Endothelial cell of umbilical vein (primary cell): ENCODE measurements around the gene HK1. TPM values are rescaled to one million over a fixed set of nuclear protein-coding genes. Genes with fewer than 3 reads are reported as not detected.

Source experiments
- BruUV-seq: library from RNA; stranded (reverse); fragments of 400-500 nt; replicated peaks from 2 replicates; lab custom pipeline; 2021; lab: Mats Ljungman, UMichigan
- CTCF ChIA-PET: fragments of 300-600, 350-600 bp; sonication (Branson Sonifier 250); formaldehyde crosslinking; loops from one replicate; lab custom pipeline; 2021; ENCODE audit warnings: antibody characterized with exemption, inconsistent platforms; lab: Charles Lee
- POLR2A ChIA-PET: fragments of 300-600, 350-600 bp; sonication (Branson Sonifier 250); formaldehyde crosslinking; loops from one replicate; lab custom pipeline; 2021; ENCODE audit warnings: antibody characterized with exemption, inconsistent platforms; lab: Charles Lee
- DNase-seq: peaks from one replicate; pipeline ENCODE4 v3.0.0-alpha.2; 2011; ENCODE audit warnings: low read depth, low spot score
- FAIRE-seq: peaks from 2 replicates; lab custom pipeline; 2011; peaks lifted over from hg19 to GRCh38; lab: Jason Lieb, UNC
- H2AFZ ChIP-seq: 2 replicates; pipeline ENCODE4 v1.6.0; 2012; ENCODE audit warnings: low read depth, low read length, control low read depth, inconsistent platforms
- H3K27ac ChIP-seq: 2 replicates; pipeline ENCODE4 v1.5.1; 2011; ENCODE audit warnings: low read depth, mild to moderate bottlenecking, control low read depth, low read length, moderate library complexity; ENCODE audit not compliant: insufficient read depth
- H3K27me3 ChIP-seq, 2 experiments: 2 replicates each; pipeline versions ENCODE4 v1.6.0 to v1.6.1; 2011; ENCODE audit warnings: low read length in 2 of 2, mixed read lengths in 1 of 2; ENCODE audit not compliant: control insufficient read depth in 2 of 2, insufficient read depth in 2 of 2
- H3K36me3 ChIP-seq, 2 experiments: 2 replicates in 1 of 2; 3 replicates in 1 of 2; pipeline ENCODE4 v1.5.1; 2011; ENCODE audit warnings: low read length in 2 of 2, mild to moderate bottlenecking in 1 of 2, moderate library complexity in 1 of 2; ENCODE audit not compliant: control insufficient read depth in 2 of 2, insufficient read depth in 2 of 2; ENCODE audit errors: extremely low read depth in 1 of 2
- H3K4me1 ChIP-seq: 3 replicates; pipeline ENCODE4 v1.5.1; 2011; ENCODE audit warnings: mild to moderate bottlenecking, low read length; ENCODE audit not compliant: control insufficient read depth, insufficient read depth; ENCODE audit errors: extremely low read depth
- H3K4me2 ChIP-seq: 2 replicates; pipeline ENCODE4 v1.6.1; 2011; ENCODE audit warnings: low read length, control low read depth, mixed read lengths; ENCODE audit not compliant: insufficient read depth
- H3K4me3 ChIP-seq, 3 experiments: fragments of 200-600 bp in 1 of 3; sonication (generic), shearing (Covaris generic) in 1 of 3; replicated peaks in 1 of 3; 2 replicates each; pipeline ENCODE4 v1.5.1; 2011 to 2016; ENCODE audit warnings: control low read depth in 3 of 3, low read length in 3 of 3, mild to moderate bottlenecking in 2 of 3, inconsistent platforms in 1 of 3, low read depth in 1 of 3, moderate library complexity in 1 of 3; ENCODE audit not compliant: insufficient read depth in 1 of 3
- H3K79me2 ChIP-seq: 2 replicates; pipeline ENCODE4 v1.6.0; 2012; ENCODE audit warnings: low read length, inconsistent platforms; ENCODE audit not compliant: control insufficient read depth, insufficient read depth
- H3K9ac ChIP-seq: replicated peaks from 2 replicates; pipeline ENCODE3; 2011; ENCODE audit warnings: low read length, control low read depth; ENCODE audit not compliant: insufficient read depth; ENCODE audit errors: extremely low read depth
- H3K9me1 ChIP-seq: replicated peaks from 3 replicates; pipeline ENCODE4 v1.6.0; 2011; ENCODE audit warnings: mild to moderate bottlenecking, low read length; ENCODE audit not compliant: control insufficient read depth, insufficient read depth; ENCODE audit errors: extremely low read depth
- H3K9me3 ChIP-seq: replicated peaks from 2 replicates; pipeline ENCODE4 v1.5.1; 2012; ENCODE audit warnings: low read length, inconsistent platforms; ENCODE audit not compliant: control insufficient read depth, insufficient read depth
- H4K20me1 ChIP-seq: replicated peaks from 2 replicates; pipeline ENCODE3; 2011; ENCODE audit warnings: mild to moderate bottlenecking, low read length; ENCODE audit not compliant: control insufficient read depth, insufficient read depth; ENCODE audit errors: extremely low read depth
- CTCF ChIP-seq, 2 donors: IDR thresholded peaks; 1 replicate in 1 of 2; 2 replicates in 1 of 2; pipeline ENCODE4 v1.5.1; 2011; ENCODE audit warnings: low read length in 2 of 2, mild to moderate bottlenecking in 2 of 2, moderate library complexity in 2 of 2, control low read depth in 1 of 2, inconsistent platforms in 1 of 2, low read depth in 1 of 2; ENCODE audit not compliant: insufficient read depth in 1 of 2; ENCODE audit errors: extremely low read depth in 1 of 2
- EZH2 ChIP-seq: IDR thresholded peaks from 2 replicates; pipeline ENCODE4 v1.6.1; 2012; ENCODE audit warnings: borderline replicate concordance, low read depth, mild to moderate bottlenecking, moderate library complexity, low read length, inconsistent platforms; ENCODE audit not compliant: severe bottlenecking
- FOS ChIP-seq: IDR thresholded peaks from 2 replicates; pipeline ENCODE4 v1.6.1; 2011; ENCODE audit warnings: mild to moderate bottlenecking, low read length, moderate library complexity, borderline replicate concordance; ENCODE audit not compliant: insufficient read depth
- GATA2 ChIP-seq: IDR thresholded peaks from 2 replicates; pipeline ENCODE4 v1.7.0; 2011; ENCODE audit warnings: low read depth, mild to moderate bottlenecking, moderate library complexity, mixed read lengths, low read length; ENCODE audit not compliant: insufficient read length, insufficient read depth
- MYC ChIP-seq: IDR thresholded peaks from one replicate; pipeline ENCODE4 v1.6.1; 2011; ENCODE audit warnings: mild to moderate bottlenecking, low read depth, low read length
- dilution Hi-C: fragments of 300-500 bp; cut with MboI; formaldehyde crosslinking; loops from one replicate; pipeline ENCODE4 v1.15.0; 2019; ENCODE audit warnings: low sequenced_read_pairs; ENCODE audit not compliant: extremely low pct_ligation_motif_present
- intact Hi-C: fragments of 100-400 bp; cut with micrococcal nuclease; formaldehyde crosslinking; loops from one replicate; pipeline ENCODE4 v1.10.0; 2022
- polyA plus RNA-seq, 4 experiments: library from polyadenylated mRNA; depleted of rRNA in 3 of 4; stranded (reverse) in 3 of 4; unstranded in 1 of 4; fragments of >200 nt; gene quantifications; 2 replicates each; pipeline versions ENCODE4 v1.2.1 to v1.2.3, GENCODE V29; 2011 to 2012; ENCODE audit warnings: missing spikeins in 1 of 4
- total RNA-seq: library from RNA; stranded (reverse); gene quantifications from 2 replicates; pipeline ENCODE4 v1.2.3, GENCODE V29; 2021

Gene HK1
- total and polyA plus RNA-seq, 2 donors (not counting 3 experiments of a cell fraction or from before 2014, with no cell fraction given) = 50.8 to 121 TPM

GRCh38 chr10:69290993-69291392, 12.7 kb downstream of the HK1 start:
- TF ChIP-seq GATA2 (no peak), CTCF (IDR thresholded peaks at IDR 0.05; ENCODE audit: extremely low read depth in 1 of 2, insufficient read depth in 1 of 2, low read depth in 1 of 2, low read length in 2 of 2) (no peak), MYC (no peak), FOS (no peak)
- Histone ChIP-seq H3K9ac (no peak overlapping the region), H3K4me2 (no peak overlapping the region), H3K4me3 (no peak overlapping the region), H3K9me3 (no peaks in the 10 kb centered on the region), H3K27me3 (peaks cover 7 to 9% of the 10 kb centered on the region in 2 experiments), H3K36me3 (no peaks in the 10 kb centered on the region), H4K20me1 (no peaks in the 10 kb centered on the region), H2AFZ (no peak overlapping the region), H3K9me1 (no peaks in the 10 kb centered on the region), H3K79me2 (no peaks in the 10 kb centered on the region), H3K27ac (no peak overlapping the region), H3K4me1 (no peaks in the 10 kb centered on the region)
- FAIRE-seq (no peak), DNase-seq (no peak)
- ChIA-PET CTCF (interaction anchor here (1.1 kb wide), 1 partner anchor 102 kb away, joined by 3 read pairs; no protein-coding TSS in a partner anchor), POLR2A (no interaction called here)
- dilution Hi-C loops (no loop called here), intact Hi-C loops (no loop called here)
- no TSS peak for BruUV-seq

GRCh38 chr10:69292459-69292858, 14.2 kb downstream of the HK1 start:
- H3K27me3 ChIP-seq = peaks cover 13 to 16% of the 10 kb centered on the region in 2 experiments
- no peak overlapping the region for H2AFZ ChIP-seq
- FAIRE-seq = no peak
- dilution Hi-C loops = no loop called here
- TF ChIP-seq EZH2 = no peak
- TF ChIP-seq MYC = no peak
- no peak for TF ChIP-seq CTCF (IDR thresholded peaks at IDR 0.05; ENCODE audit: extremely low read depth in 1 of 2, insufficient read depth in 1 of 2, low read depth in 1 of 2, low read length in 2 of 2)
- TF ChIP-seq FOS = no peak
- intact Hi-C loops = no loop called here
- no peak for DNase-seq
- CTCF ChIA-PET = interaction anchor here (1.3 to 1.4 kb wide), 2 partner anchors 23 to 100 kb away, joined by 3 to 4 read pairs; no protein-coding TSS in a partner anchor
- no peaks in the 10 kb centered on the region for H3K4me1 ChIP-seq
- no peaks in the 10 kb centered on the region for H4K20me1 ChIP-seq
- POLR2A ChIA-PET = no interaction called here
- H3K4me2 ChIP-seq = no peak overlapping the region
- H3K9me1 ChIP-seq = no peaks in the 10 kb centered on the region
- H3K36me3 ChIP-seq = no peaks in the 10 kb centered on the region
- no peaks in the 10 kb centered on the region for H3K79me2 ChIP-seq
- no peak overlapping the region for H3K9ac ChIP-seq
- no peaks in the 10 kb centered on the region for H3K9me3 ChIP-seq
- H3K4me3 ChIP-seq = no peak overlapping the region
- no peak overlapping the region for H3K27ac ChIP-seq
- BruUV-seq = no TSS peak
